GM19193 (cell line): ENCODE data around the gene CXCL12.

Source experiments
- POLR2A ChIP-seq: IDR thresholded peaks from 4 replicates; pipeline ENCODE4 v1.6.1; 2011; ENCODE audit not compliant: insufficient read depth, insufficient read length; ENCODE audit errors: extremely low read depth

CXCL12 gene

GRCh38 chr10:44394696-44395381, 9.9 kb upstream of the CXCL12 start:
- TF ChIP-seq POLR2A: no peak

GRCh38 chr10:44393834-44394547, 9.1 kb upstream of the CXCL12 start:
- no peak for TF ChIP-seq POLR2A

- no peak for TF ChIP-seq POLR2A
These were observed 8.2 kb upstream of the CXCL12 start for GRCh38 chr10:44393051-44393630.

- TF ChIP-seq POLR2A: no peak
These were observed 7.5 kb upstream of the CXCL12 start for GRCh38 chr10:44392420-44392819.

GRCh38 chr10:44391981-44392380, 7.1 kb upstream of the CXCL12 start:
- TF ChIP-seq POLR2A: no peak

- TF ChIP-seq POLR2A: no peak
These were observed 5.7 kb upstream of the CXCL12 start for GRCh38 chr10:44390585-44391072.

- TF ChIP-seq POLR2A: no peak
These were observed 4.7 kb upstream of the CXCL12 start for GRCh38 chr10:44389556-44389955.

GRCh38 chr10:44389150-44389549, 4.3 kb upstream of the CXCL12 start:
- no peak for TF ChIP-seq POLR2A

- no peak for TF ChIP-seq POLR2A
These were observed 3.7 kb upstream of the CXCL12 start for GRCh38 chr10:44388641-44389040.

GRCh38 chr10:44387853-44388251, 3.0 kb upstream of the CXCL12 start:
- no peak for TF ChIP-seq POLR2A

GRCh38 chr10:44386546-44387052, 1.7 kb upstream of the CXCL12 start:
- no peak for TF ChIP-seq POLR2A

GRCh38 chr10:44385696-44386441, 972 bp upstream of the CXCL12 start:
- TF ChIP-seq POLR2A: no peak

- no peak for TF ChIP-seq POLR2A
These were observed 284 bp downstream of the CXCL12 start for GRCh38 chr10:44384601-44385025.

GRCh38 chr10:44383749-44384600, 922 bp downstream of the CXCL12 start:
- TF ChIP-seq POLR2A: no peak
